GM18520 (cell line): Measurements from ENCODE around the gene STIM1.

Experiments
- ATAC-seq: cut with Tn5 transposase; IDR thresholded peaks from one replicate; pipeline ENCODE4 v1.9.1; 2021; ENCODE audit not compliant: unreplicated experiment

STIM1 gene

GRCh38 chr11:3830088-3830487, 25.4 kb upstream of the STIM1 start:
- no peak for ATAC-seq

DNA sequence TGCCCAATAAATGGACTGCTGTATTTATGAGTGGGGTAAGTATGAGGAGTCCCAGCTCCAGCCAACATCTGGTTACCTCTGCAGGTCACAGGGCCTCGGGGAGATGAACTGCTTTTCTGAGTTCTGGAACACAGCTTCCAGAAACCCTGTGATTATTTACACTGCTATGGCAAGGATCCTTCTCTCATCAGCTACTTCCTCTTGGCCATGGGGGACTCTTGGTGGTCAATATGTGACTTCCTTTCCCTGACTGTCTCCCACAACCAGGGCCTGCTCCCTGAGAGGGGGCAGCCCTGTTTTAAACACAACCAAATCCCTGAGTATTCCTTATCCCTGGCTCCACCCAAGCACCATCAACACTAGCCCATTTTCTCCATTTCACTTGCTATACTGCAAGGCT, 24.7 kb upstream of the STIM1 start:
- no peak for ATAC-seq

DNA sequence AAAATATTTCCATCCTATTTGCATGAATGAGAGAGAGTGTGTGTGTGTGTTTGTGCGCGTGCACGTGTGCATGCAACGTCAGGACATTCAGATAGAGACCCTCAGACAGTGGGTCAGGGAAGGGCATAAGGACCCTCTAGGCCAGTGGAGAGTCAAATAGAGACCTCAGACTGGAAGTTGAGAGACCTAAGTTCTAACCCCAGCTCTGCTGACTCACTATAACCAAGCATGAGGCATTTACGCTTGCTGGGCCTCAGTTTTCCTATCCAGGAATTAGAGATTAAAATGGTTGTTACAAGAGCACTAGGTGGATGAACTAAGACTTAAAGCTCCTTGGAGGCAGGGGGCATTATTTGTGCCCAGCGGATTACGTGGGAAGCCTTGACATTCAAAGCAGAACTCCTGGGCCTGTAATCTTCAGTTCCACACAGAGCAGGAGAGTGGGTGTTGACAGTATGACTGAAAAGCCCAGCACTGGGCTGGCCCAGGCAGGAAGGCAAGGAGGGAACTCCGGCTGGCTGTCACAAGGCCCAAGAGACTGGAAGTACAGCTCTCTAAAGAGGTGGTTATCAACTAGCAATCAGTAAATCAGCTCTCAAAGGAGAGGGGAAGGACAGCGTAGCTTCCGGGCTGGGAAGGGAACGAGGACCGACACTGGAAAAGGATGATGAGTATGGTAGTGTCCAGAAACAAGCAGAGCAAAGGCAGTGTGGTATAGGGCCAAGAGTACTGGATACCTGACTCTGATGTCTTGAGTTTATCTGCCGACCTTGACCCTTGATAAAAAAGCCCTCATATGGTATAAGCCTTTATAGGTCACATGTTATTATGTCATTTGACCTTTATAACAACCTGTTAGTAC, 23.9 kb upstream of the STIM1 start:
- no peak for ATAC-seq

DNA sequence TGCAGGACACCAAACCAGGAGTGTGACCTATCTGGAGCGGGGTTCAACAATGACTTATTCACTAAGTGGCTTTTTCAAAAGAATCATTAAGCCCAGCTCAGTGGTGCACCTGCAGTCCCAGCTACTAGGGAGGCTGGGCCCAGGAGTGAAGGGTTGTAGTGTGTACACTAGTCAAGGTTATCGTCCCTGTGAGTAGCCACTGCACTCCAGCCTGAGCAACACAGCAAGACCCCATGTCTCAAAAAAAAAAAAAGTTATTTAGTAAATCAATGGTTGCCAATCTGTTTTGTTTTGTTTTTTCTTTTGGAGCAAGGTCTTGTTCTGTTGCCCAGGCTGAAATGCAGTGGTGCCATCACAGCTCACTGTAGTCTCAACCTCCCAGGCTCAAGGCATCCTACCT, 22.6 kb upstream of the STIM1 start:
- no peak for ATAC-seq

DNA sequence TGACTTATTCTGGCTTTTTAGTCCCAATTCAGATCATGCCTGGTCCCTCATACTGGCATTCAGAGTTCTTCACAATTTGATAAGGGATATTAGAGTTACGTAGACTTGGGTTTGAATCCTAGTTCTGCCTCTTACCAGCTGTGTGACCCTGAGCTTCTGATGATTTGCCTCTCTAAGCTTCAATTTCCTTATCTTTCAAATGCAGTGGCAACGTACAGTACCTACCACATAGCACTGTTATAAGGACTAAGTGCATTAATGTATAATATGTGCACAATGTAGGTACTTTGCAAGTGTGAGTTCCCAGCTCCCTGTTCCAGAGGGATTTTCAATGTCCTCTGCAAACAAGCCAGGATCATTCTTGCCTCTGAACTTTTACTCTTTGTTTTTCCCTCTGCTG, 22.0 kb upstream of the STIM1 start:
- ATAC-seq = no peak

DNA sequence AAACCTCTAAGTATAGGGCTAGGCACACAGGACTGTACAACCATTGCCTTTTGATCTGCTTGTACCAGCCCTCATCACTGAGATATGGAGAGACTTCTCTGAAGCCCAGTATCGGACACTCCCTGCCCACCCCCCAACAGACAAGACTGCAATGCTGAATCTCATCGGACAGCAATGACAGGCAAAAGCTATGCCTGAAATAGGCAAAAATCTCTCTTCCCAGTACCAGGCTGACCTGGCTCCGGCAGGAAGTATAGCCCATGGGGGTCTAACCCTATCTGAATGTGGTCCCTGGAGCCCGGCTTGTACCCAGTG, 21.2 kb upstream of the STIM1 start:
- no peak for ATAC-seq

DNA sequence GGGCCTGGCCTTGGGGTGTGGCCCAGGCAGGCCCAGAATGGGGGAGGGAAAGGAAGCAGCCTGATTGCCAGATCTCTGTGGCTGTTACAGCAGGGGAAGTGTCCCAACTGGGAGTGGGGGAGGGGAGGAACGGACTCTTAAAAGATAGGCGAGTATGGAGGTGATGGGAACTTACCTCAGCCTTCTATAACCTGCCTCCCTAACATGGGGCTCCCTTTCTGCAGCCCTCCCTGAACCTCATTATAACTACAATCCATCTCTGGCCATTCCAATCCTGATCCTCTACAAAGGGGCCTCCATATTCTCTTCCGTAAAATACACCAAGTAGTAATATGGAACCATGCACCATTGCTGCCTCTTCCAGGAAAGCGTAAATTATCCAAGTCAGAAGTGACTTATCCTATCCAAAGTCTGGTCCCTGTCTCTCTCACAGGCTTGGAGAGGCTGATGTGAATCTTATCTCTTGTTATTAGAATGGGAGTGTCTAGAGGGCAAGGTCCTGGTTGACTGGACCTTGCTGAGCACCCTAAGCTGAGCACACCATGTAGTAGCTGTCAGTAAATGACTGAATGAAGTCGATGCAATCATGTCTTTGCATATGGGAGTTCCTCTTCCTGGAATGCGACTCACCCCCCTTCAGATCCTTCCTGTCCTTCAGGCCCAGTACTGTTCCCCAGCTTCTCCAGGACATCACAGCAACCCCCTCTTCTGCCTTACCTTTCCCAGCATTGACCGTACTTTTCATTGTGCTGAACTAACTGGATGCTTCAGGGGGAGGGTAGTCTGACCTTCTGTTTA, 20.6 kb upstream of the STIM1 start:
- no peak for ATAC-seq

DNA sequence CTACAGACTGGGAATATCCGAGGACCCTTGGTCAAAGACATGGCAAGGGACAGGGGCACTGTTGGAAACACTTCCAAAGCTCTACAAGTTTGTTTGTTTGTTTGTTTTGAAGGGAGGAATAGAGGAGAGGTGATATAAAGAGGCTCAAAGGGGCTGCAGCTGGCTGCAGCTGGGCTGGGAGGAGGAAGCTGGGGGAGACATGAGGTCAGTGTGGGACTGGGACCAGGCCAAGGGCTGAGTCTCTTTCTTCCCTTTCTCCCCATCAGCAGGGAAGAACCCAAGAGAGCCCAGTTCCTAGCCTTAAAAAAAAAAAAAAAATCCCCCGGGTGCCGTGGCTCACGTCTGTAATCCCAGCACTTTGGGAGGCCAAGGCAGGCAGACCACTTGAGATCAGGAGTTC, 19.7 kb upstream of the STIM1 start:
- no peak for ATAC-seq

DNA sequence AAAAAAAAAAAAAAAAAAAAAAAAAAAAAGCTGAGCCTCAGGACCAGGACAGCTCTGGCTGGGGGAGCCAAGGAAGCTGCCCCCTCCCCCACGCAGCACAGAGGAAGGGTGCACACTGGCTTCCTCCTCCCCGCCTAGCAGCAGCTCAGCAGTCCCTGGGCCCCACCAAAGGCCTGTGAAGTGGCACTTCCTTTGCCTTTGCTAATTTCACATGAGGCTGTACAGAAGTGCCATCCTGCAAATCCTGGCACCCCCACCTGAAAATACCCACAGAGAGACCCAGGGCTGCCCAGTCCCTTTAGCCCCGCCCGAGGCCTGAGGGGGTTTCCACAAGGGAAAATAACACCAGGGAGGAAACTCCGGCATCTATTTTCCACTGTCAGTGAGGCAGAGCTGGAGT, 18.6 kb upstream of the STIM1 start:
- no peak for ATAC-seq

DNA sequence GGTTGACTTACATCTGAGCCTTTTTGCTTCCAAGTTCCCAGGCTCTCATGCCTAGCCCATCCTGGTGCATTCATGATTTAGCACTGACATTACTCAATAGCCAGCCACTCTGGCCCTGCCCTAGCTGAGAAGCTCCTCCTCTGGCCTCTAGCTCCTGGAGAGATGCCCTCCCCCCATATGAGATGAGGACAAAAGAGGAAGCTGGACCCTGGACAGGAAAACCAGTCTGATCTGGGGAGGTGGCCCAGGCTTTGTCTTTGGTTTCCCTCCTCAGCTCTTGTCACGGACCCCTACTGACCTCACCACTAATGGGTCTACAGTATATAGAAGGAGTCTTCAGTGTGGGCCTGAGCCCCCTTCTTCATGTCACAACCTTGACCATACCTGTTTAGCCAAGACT, 17.7 kb upstream of the STIM1 start:
- no peak for ATAC-seq

- no peak for ATAC-seq
Measured at GRCh38 chr11:3838504-3838903, 17.0 kb upstream of the STIM1 start.

DNA sequence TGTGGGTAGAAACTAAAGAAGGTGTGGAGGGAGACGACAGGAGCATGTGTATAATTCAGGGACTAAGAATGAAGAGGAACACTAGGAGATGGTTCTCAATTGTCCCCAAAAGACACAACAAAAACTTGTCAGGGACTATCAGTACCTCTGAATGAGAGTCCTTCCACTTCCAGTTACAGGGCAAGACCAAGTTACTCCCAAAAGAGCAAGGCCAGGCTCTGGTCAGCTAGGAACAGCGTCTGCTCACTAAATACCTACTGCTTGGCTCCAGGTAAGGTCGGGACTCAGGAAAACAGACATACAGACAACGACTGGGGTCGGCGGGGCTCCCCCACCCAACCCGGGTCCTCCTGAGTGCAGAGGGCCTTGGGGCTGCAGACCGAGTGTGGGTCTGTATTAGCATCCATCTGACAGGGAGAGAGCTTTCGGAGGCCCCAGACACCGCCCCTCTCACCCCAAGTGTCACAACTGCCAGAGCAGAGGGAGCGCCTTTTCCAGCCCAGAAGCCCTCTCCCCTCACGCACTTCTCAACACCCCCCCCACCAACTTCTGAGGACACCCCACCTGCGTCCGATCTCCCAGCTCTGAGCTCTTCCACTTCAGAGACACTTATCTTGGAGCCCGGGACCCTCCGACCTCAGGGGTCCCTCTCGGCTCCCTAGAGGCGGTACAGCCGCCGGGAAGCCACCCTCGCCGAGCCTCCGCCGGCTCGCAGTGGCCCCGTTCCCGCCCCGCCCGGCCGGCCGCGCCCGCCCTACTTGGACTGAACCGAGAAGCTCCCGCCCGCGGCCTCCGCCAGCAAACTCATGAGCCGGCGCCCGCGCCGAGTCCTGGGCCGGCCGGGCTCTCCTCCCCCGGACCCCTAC, 15.2 kb upstream of the STIM1 start:
- ATAC-seq = no peak

DNA sequence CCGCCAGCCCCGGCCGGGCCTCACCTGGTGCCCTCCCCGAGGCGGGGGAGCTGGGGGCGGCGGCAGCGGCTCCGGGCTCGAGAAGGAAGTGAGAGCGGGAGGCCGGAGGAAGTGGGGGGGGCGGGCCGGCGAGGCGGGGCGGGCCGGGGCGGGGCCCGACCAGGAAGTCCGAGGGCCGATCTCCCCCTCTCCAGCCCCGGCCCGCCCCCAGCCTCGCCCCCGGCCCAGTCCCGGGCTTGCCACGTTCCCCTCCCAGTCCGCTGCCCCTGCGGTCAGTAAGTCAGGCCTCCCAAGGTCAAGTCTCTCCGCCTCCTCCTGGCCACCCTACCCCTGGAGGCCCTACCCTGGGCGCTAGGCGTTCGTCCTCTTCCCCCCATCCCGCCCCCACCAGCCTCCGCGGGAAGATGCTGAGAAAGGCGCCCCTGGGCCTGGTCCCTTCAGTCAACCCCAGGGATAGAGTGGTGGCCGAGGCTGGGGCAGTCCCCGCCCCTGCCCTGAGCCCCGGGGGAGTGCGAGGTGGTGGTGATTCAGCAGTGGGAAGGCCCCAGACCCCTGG, 14.5 kb upstream of the STIM1 start, which contains the start of gene RHOG:
Gene RHOG (minus strand): TSS at position 90 of the 556 bp plus-strand sequence. CDS start 12,821 bp downstream, outside the sequence.
- ATAC-seq = peak; percentile 34

GRCh38 chr11:3841426-3842350, 13.8 kb upstream of the STIM1 start:
- peak; percentile 41 for ATAC-seq

DNA sequence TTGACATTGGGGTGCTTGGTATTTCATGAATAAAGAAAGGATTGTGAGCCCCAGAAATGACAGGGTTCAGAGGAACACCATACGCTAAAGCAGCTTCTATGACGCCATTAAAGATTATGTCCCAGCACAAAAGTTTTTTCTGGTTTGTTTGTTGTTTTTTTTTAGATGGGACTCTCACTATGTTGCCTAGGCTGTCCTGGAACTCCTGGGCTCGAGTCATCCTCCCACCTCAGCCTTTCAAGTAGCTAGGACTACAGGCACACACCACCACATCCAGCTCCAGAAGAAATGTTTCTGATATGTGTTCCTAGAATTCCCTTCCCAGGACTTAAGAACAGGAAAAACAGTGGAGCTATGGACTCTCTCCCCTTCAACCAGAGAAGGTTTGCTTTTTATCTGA, 12.1 kb upstream of the STIM1 start:
- ATAC-seq = no peak

GRCh38 chr11:3845246-3845645, 10.2 kb upstream of the STIM1 start:
- no peak for ATAC-seq

DNA sequence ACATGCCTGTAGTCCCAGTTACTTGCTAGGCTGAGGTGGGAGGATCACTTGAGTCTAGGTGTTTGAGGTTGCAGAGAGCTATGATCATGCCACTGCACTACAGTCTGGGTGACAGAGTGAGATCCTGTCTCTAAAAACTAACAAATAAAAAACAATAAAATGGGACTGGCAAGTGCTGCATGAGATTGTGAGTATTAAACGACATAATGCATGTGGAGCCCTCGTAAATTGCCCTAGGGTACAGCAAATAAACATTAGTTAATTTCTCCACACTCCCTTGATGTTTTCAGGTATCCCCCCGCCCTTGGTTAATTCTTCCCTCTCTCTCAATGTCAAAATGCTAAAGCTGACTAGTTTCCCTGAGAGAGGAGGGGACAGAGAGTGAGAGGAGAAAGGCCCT, 9.8 kb upstream of the STIM1 start:
- no peak for ATAC-seq

DNA sequence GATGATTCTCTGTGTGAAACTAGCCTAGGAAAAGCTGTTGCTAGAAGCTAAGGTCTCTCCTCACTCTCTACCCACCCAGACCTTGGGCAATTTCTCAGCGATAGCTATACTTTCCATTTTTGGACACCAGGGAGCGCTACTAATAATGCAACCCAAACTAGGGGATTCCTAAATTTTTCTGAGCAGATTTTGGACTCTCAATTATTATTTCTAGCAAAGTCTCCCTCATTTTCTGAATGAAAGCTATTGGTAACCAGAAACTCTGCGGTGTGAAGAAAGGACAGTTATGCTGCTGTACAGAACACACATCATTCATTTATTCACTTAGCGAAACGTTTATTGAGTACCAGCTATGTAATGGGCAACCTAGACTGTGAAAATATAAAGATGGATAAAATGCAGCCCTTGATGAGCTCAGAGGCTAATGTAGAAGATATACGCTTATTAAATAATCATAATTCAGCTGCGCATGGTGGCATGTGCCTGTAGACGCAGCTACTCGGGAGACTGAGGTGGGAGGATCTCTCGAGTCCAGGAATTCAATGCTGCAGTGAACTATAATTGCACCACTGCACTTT, 6.1 kb upstream of the STIM1 start:
- ATAC-seq = no peak

GRCh38 chr11:3853545-3853842, 2.0 kb upstream of the STIM1 start:
- no peak for ATAC-seq
